Urothelium cell line (cell line): ENCODE measurements around the gene LOX.
"Not testable (repeated sequence)": the region's sequence is repeated elsewhere in the genome, so short reads cannot be mapped to it uniquely, and the experiment has no call there.

Source experiments
- DNase-seq: peaks from one replicate; pipeline ENCODE4 v3.0.0; 2011; ENCODE audit warnings: low spot score, mixed read lengths
- FAIRE-seq: peaks from 2 replicates; lab custom pipeline; 2011; peaks lifted over from hg19 to GRCh38; lab: Jason Lieb, UNC

LOX gene

DNA sequence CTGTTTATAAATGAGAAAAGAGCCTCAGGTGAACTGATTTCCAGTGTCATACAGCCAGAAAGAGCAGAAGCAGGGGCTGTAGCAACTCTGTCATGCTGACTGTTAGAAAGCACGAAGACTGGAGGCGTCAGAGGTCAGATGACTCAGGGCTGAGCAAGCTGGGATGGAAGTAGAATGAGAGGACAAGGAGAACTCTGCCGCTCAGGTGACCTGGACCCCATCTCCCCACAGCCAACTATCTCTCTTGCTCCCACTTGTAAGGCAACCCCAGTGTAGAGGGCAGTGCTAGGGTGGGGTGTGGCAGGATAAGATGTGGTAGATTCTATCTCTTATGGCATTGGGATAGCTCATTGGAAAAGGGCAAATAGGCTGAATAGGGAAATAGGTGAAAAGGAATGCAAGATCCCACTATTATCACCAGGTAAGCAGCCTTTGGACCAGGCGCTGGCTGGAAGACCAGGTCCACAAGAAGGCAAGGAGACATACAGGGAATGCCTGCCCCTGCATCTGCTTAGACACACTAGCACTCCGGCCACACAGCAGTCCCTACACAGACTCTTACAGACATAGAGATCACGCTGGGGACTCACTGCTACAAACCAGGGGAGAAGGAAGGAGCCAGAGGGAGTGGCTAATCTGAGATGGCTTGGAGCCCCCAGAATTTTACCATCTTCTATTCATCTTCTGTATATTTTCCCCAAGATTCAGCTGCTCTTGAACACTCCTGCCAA is 21.2 kb upstream of the LOX start:
- FAIRE-seq (no peak), DNase-seq (peak; percentile 52)

GRCh38 chr5:122097391-122097790 is 19.3 kb upstream of the LOX start:
- DNase-seq (no peak), FAIRE-seq (no peak)

DNA sequence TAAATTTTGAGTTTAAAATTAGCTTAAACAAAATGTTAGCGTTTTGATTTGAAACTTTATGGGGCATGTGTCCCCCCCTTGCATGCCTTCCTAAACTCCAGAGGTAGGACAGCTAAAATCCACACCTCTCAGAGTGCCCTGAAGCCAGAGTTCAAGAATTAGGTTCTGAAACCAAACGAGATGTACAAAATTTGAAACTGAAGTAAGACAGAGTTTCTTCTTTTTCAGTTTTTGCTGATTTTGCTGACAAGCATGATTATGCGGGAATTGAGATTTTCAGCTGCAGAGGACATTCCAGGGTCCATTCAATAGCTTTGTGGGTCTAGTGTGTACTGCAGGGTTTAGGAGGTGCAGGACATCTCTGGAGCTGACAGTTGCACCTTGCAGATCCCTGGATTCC is 17.1 kb upstream of the LOX start:
- DNase-seq, result no peak
- FAIRE-seq, result no peak

DNA sequence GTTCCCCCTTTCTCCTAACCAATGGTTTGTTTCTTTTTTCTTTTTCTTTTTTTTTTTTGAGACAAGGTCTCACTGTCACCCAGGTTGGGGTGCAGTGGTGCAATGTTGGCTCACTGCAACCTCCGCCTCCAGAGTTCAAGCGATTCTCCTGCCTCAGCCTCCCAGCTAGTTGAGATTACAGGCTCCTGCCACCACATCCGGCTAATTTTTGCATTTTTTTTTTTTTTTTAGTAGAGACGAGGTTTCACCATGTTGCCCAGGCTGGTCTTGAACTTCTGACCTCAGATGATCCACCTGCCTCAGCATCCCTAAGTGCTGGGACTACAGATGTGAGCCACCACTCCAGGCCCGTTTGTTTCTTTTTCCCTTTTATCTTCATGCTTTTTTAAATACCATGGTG is 16.2 kb upstream of the LOX start:
- not testable (repeated sequence) for FAIRE-seq, DNase-seq

GRCh38 chr5:122093415-122094180 is 15.5 kb upstream of the LOX start:
- FAIRE-seq (no peak), DNase-seq (no peak)

DNA sequence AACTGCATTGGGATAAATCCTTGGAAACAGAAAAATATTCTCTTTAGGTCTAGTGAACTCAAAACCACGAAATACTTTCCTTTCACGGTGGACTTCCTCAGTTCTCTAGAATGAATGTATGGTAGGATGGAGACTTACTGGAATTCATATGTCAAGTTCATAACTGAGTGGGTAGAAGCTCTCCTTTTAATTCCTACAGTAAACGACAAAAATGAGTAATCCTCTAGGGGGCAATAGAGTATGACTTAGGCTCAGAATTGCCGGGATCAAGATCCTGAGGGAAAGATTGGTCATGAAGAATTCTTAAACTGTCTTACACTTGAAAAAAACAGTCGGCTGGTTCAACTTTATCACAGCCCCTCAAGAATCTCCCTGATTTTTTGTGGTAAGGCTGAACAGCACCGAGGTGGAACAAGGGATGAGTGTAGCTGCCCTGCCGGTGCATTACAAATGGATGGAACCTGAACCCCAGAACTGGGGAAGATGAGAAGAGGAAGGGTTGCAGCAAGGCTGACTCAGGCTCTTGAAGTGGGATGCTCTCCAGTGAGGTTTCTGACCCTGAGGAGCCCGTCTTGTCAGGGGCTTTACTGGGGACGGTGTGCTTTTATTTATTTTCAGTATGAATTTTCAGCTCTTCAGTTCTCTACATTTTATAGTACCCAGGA is 14.0 kb upstream of the LOX start:
- DNase-seq (peak; percentile 22), FAIRE-seq (no peak)

DNA sequence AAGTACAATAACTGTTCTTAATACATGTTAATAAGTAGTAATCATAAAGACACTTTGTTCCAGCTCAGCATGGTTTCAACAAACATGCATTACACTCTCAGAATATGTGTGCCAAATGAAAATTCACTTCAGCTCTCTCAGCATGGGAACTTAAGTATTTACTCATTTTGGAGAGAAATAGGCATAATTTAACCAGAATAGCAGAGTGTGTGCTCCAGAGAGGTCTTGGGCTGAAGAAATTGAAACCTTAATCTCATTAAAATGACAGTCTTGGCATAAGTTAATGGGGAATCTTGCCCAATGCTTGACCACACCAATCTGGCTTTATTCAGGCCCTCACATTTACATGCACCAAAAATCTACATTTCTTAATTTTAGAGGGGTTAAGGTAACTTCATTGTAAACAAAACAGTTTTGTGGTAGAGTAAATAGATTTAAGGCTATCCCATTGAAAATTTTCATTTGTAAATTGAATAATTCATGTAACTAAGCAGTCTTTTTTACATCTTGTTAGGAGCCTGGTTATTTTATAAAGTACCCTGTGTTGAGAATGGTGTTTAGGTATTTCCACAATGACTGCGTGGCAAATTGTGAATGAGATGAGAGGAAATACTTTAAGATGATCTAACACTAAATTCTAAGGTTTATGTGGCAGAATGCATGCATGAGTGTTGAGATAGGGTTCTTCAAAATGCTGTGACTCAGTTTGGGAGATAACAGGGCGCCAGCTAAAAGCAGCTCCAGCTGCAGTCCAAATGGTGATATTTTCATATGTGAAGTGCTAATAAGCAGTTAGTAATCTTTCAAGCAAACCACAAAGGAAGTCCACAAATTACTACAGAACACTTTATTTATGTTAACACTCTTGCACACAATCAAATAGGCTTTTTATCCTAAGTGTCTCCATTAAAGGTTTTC is 11.3 kb upstream of the LOX start:
- DNase-seq (no peak), FAIRE-seq (no peak)

DNA sequence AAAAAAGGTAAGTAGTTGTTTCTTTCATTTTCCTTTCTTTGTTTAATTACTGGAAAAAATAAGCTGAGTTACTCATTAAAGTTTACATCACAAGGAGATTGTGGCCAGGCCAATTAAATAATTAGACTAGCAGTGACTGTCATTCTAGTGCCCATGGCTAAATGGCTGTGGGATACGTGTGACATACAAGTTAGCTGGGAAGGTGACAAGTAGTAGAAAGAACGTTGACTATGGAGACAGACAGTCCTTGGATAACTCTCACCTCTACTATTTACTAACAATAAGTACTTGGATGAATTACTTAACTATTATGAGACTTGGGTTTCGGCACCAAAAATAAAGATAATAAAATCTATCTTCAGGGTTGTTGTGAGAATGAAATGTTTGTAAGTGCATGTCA is 7.0 kb upstream of the LOX start:
- no peak for DNase-seq
- FAIRE-seq, result no peak

- DNase-seq (no peak), FAIRE-seq (no peak)
Measured at GRCh38 chr5:122083535-122083934, 5.5 kb upstream of the LOX start.

GRCh38 chr5:122081541-122081940 is 3.5 kb upstream of the LOX start:
- FAIRE-seq, result no peak

DNA sequence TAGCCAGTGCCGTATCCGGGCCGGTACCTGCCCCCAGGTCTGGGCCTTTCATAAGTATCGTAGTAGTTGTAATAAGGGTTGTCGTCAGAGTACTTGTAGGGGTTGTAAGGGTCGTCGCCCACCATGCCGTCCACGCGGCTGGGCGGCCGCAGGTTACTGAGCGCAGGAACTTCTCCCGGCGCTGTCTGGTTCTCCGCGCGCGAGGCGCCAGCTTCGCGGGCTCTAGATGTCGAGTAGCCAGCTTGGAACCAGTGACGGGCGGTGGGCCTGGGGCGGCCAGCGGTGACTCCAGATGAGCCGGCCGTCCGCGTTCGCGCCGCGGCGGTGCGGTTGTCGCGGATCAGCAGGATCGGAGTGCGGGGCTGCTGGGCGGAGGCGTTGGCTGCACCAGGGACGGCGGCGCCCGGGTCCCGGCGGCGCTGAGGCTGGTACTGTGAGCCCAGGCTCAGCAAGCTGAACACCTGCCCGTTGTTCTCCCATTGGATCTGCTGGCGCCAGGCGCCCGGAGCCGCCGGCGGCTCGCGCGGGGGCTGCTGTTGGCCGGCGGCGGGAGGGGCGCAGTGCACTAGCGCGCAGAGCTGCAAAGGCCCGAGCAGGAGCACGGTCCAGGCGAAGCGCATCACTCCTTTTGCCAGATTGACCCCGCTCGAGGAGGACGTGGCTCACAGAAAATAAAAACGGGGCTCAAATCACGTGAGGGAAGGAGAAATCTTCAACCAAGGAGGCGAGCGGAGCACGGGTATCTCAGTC is 518 bp downstream of the LOX start:
- FAIRE-seq, result no peak

More at GRCh38 chr5:122081541-122081940, 3.5 kb upstream of the LOX start:
- DNase-seq, result no peak

GRCh38 chr5:122076669-122077365 is 1.2 kb downstream of the LOX start:
- DNase-seq (peak; percentile 80), FAIRE-seq (no peak)

More for the DNA sequence above, 518 bp downstream of the LOX start:
- peak; percentile 40 for DNase-seq

GRCh38 chr5:122076050-122076461 is 2.0 kb downstream of the LOX start:
- FAIRE-seq (no peak), DNase-seq (no peak)

GRCh38 chr5:122073864-122074263 is 4.2 kb downstream of the LOX start:
- FAIRE-seq, result no peak
- no peak for DNase-seq

DNA sequence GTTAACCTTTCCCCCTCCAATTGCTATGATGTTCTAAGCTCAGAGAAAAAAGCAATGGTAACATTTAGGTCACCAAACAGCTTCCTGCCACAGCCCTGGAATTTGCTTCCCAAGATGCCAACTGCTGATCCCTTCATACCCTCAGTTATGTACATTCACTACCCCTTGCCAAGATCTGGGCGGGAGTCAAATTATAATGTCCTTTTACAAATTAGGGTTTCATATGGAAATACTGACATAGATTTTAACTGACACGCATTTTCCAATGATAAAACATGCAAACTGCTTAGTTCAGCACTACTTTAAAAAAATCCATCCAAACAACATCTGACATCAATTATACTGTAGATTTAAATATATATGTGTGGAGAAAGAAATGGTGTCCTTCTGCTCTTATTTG is 5.0 kb downstream of the LOX start:
- FAIRE-seq (no peak), DNase-seq (no peak)

DNA sequence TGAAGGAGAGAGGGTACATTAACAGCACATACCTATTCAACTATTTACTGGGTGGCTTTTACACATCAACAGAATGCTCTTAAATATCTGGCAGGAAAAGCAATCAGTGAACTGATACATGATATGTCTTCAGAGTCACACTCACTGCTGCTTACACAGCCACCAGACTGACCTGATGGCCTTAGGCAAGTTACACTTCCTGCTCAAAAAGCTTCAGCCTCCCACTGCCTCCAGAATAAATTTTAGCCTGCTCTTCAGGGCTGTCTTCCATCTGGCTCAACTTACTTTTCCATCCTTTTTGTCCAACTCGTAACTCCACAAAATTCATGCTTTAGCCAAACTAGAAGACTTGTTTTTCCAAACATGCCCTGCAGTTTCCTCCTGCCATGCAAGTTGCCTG is 10.7 kb downstream of the LOX start:
- DNase-seq (no peak), FAIRE-seq (no peak)

GRCh38 chr5:122064992-122065391 is 13.1 kb downstream of the LOX start:
- FAIRE-seq, result no peak

GRCh38 chr5:122063836-122064235 is 14.2 kb downstream of the LOX start:
- DNase-seq (no peak), FAIRE-seq (no peak)

More at GRCh38 chr5:122064992-122065391, 13.1 kb downstream of the LOX start:
- DNase-seq, result no peak

DNA sequence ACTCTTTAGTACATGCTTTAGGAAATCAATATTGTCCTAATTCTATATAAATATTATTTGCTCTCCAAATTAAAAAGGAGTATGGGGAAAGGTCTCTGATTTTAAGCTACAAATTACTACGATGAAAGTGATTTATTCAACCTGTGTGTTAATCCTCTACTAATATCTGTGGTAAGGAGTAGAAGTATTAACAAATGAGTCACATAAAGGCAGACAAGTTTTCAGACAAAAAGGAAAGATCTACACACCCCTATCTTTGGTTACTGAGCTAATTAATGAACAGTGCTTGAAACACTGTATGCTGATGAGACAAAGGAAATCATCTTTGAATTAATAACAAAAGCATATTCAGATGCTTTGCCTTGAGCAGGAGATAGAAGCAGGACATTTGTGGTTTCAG is 15.9 kb downstream of the LOX start:
- no peak for FAIRE-seq
- no peak for DNase-seq
